ENCODE data around the gene ARHGEF12. TPM values are rescaled to one million over a fixed set of nuclear protein-coding genes. Genes with fewer than 3 reads are reported as not detected.

ARHGEF12 gene
- total RNA-seq, 1 donor from 2014 or later, result 40.8 TPM

DNA sequence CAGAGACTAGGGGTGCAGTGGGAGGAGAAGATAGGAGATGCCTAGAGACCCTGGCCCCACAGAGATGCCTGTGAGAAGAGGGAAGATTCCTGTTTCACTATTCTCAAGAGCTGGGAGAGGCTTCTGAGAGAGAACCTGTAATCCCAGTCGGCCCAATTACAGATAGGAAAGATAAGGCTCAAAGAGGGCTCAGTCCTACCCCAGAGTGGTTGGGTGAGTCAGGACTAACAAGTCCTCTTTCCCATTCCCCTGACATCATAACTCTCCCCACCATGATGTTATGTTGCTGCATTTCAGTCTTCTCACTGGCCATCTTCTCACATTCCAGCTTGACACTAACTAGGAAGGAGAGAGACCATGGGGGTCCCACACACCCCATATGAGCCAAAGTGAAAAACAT is 17.9 kb downstream of the ARHGEF12 start:
- Mint-ChIP-seq H3K4me3 (ENCODE audit: unreplicated experiment) (no peak overlapping the region), H3K36me3 (ENCODE audit: unreplicated experiment) (no peaks in the 10 kb centered on the region), H3K27me3 (ENCODE audit: unreplicated experiment) (peaks cover 4% of the 10 kb centered on the region), H3K27ac (ENCODE audit: unreplicated experiment) (no peak overlapping the region), H3K9me3 (ENCODE audit: unreplicated experiment) (no peaks in the 10 kb centered on the region), H3K4me1 (ENCODE audit: low read depth, unreplicated experiment) (peaks cover 10% of the 10 kb centered on the region)
- TF ChIP-seq, protein P1, sequence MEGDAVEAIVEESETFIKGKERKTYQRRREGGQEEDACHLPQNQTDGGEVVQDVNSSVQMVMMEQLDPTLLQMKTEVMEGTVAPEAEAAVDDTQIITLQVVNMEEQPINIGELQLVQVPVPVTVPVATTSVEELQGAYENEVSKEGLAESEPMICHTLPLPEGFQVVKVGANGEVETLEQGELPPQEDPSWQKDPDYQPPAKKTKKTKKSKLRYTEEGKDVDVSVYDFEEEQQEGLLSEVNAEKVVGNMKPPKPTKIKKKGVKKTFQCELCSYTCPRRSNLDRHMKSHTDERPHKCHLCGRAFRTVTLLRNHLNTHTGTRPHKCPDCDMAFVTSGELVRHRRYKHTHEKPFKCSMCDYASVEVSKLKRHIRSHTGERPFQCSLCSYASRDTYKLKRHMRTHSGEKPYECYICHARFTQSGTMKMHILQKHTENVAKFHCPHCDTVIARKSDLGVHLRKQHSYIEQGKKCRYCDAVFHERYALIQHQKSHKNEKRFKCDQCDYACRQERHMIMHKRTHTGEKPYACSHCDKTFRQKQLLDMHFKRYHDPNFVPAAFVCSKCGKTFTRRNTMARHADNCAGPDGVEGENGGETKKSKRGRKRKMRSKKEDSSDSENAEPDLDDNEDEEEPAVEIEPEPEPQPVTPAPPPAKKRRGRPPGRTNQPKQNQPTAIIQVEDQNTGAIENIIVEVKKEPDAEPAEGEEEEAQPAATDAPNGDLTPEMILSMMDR (IDR thresholded peaks at IDR 0.05; ENCODE audit: partially characterized antibody, unreplicated experiment), result no peak
- DNase-seq, result no peak

DNA sequence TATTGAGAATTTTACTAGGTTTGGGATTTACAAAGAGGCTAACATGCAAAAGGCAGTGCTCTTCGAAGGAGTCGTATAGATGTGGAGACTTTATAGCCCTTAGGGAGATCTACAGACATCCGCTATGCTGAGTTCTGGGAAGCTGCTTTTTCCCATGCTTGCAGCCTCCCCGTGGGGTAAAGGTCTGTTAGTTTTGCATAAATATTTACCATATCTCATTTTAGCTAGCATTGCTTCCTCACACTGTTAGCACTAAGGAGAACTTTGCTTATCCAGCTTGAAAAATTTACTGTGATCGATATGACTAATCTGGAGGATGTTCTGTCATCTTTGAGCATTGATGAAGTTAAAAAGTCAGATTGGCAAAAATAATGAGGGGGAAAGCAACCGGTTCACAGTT is 18.6 kb downstream of the ARHGEF12 start:
- H3K9me3 Mint-ChIP-seq (ENCODE audit: unreplicated experiment), result peaks cover 2% of the 10 kb centered on the region
- no peak overlapping the region for H3K4me3 Mint-ChIP-seq (ENCODE audit: unreplicated experiment)
- no peak for DNase-seq
- peaks cover 10% of the 10 kb centered on the region for H3K4me1 Mint-ChIP-seq (ENCODE audit: low read depth, unreplicated experiment)
- H3K27ac Mint-ChIP-seq (ENCODE audit: unreplicated experiment), result no peak overlapping the region
- TF ChIP-seq, protein P1 (IDR thresholded peaks at IDR 0.05; ENCODE audit: partially characterized antibody, unreplicated experiment), result no peak
- peaks cover 4% of the 10 kb centered on the region for H3K27me3 Mint-ChIP-seq (ENCODE audit: unreplicated experiment)
- no peaks in the 10 kb centered on the region for H3K36me3 Mint-ChIP-seq (ENCODE audit: unreplicated experiment)

DNA sequence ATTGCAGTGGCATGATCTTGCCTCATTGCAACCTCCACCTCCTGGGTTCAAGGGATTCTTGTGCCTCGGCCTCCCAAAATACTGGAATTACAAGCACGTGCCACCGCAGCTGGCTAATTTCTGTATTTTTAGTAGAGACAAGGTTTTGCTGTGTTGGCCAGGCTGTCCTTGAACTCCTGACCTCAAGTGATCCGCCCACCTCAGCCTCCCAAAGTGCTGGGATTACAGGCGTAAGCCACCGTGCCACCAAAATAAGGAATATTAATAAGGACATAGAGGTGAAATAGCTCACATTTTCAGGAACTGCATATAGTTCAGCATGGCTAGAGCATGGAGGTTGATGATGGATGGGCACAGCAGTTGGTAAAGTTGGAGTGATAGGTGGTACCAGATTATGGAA is 21.4 kb downstream of the ARHGEF12 start:
- H3K9me3 Mint-ChIP-seq (ENCODE audit: unreplicated experiment), result peaks cover 5% of the 10 kb centered on the region
- TF ChIP-seq, protein P1 (IDR thresholded peaks at IDR 0.05; ENCODE audit: partially characterized antibody, unreplicated experiment), result no peak
- no peak overlapping the region for H3K4me3 Mint-ChIP-seq (ENCODE audit: unreplicated experiment)
- H3K27ac Mint-ChIP-seq (ENCODE audit: unreplicated experiment), result no peak overlapping the region
- H3K4me1 Mint-ChIP-seq (ENCODE audit: low read depth, unreplicated experiment), result peaks cover 10% of the 10 kb centered on the region
- no peak for DNase-seq
- H3K36me3 Mint-ChIP-seq (ENCODE audit: unreplicated experiment), result no peaks in the 10 kb centered on the region
- H3K27me3 Mint-ChIP-seq (ENCODE audit: unreplicated experiment), result peaks cover 3% of the 10 kb centered on the region

DNA sequence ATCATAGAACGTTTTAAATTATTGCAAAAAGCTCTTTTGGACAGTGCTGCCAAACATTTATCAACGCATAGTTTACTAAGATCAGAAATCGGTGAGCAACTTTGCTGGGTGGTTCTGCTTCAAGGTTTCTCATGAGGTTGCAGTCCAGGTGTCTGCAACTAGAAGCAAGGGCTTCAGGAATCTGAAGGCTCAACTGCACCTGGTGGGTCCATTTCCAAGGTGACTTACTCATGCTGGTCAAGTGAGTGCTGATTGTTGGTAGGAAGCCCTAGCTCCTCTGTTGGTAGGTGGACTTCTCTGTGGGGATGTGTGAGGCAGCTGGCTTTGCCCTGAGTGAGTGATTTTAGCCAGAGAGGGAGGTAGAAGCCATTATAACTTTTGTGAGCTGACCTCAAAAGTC is 22.5 kb downstream of the ARHGEF12 start:
- H3K27ac Mint-ChIP-seq (ENCODE audit: unreplicated experiment), result no peak overlapping the region
- peaks cover 5% of the 10 kb centered on the region for H3K9me3 Mint-ChIP-seq (ENCODE audit: unreplicated experiment)
- peaks cover 3% of the 10 kb centered on the region for H3K27me3 Mint-ChIP-seq (ENCODE audit: unreplicated experiment)
- no peak overlapping the region for H3K4me3 Mint-ChIP-seq (ENCODE audit: unreplicated experiment)
- H3K4me1 Mint-ChIP-seq (ENCODE audit: low read depth, unreplicated experiment), result peaks cover 7% of the 10 kb centered on the region
- TF ChIP-seq, protein P1 (IDR thresholded peaks at IDR 0.05; ENCODE audit: partially characterized antibody, unreplicated experiment), result no peak
- no peak for DNase-seq
- no peaks in the 10 kb centered on the region for H3K36me3 Mint-ChIP-seq (ENCODE audit: unreplicated experiment)

DNA sequence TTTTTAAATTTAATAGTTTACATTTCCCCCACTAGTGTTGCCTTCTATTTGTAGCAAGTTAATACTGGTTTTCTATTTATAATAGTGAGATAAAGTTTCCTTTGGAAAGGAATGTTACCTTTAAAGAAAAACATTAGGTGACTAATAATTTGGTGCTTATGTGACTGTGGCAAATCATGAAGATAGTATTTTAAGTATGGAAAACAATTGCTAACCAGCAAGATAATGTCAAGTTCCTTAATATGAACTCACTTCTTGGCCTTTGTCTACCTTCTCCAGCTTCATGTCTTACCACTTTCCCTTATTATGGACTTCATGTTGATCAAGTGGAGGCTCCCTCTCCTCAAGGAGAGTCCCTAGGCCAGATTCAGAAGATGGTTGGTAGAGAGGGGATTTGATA is 27.2 kb downstream of the ARHGEF12 start:
- H3K27me3 Mint-ChIP-seq (ENCODE audit: unreplicated experiment), result peaks cover 2% of the 10 kb centered on the region
- no peaks in the 10 kb centered on the region for H3K36me3 Mint-ChIP-seq (ENCODE audit: unreplicated experiment)
- H3K4me3 Mint-ChIP-seq (ENCODE audit: unreplicated experiment), result no peak overlapping the region
- peaks cover 5% of the 10 kb centered on the region for H3K9me3 Mint-ChIP-seq (ENCODE audit: unreplicated experiment)
- DNase-seq, result no peak
- no peaks in the 10 kb centered on the region for H3K4me1 Mint-ChIP-seq (ENCODE audit: low read depth, unreplicated experiment)
- TF ChIP-seq, protein P1 (IDR thresholded peaks at IDR 0.05; ENCODE audit: partially characterized antibody, unreplicated experiment), result no peak
- H3K27ac Mint-ChIP-seq (ENCODE audit: unreplicated experiment), result no peak overlapping the region

All from glutamatergic neuron (in vitro differentiated cells).